Lower leg skin (tissue), 4 donors: Measurements from ENCODE around the gene FGG. TPM values are rescaled to one million over a fixed set of nuclear protein-coding genes. Genes with fewer than 3 reads are reported as not detected.

ENCODE experiments used
- DNase-seq, 2 donors: peaks; one replicate each; pipeline ENCODE4 v3.0.0-alpha.2; 2019; ENCODE audit warnings: low spot score in 2 of 2
- H3K4me3 ChIP-seq: fragments of 200-600 bp; sonication (generic); 2 replicates; pipeline ENCODE4 v1.5.1; 2017; ENCODE audit warnings: mild to moderate bottlenecking, low read depth; ENCODE audit not compliant: poor library complexity, severe bottlenecking
- POLR2A ChIP-seq, 2 donors: fragments of 450-650 bp; IDR thresholded peaks; one replicate each; pipeline ENCODE4 v1.6.1; 2016 to 2017; ENCODE audit warnings: antibody characterized with exemption in 2 of 2, mild to moderate bottlenecking in 1 of 2, moderate library complexity in 1 of 2
- WGBS, 2 donors: methylation state at CpG; one replicate each; pipeline ENCODE4 v1.1.5; 2018; 5-methylcytosine and 5-hydroxymethylcytosine counted together
- intact Hi-C: fragments of 100-400 bp; cut with DNase I; formaldehyde crosslinking; loops from one replicate; pipeline ENCODE4 v1.15.0; 2023; ENCODE audit warnings: low total_unique reads
- total RNA-seq, 4 donors: library from RNA; depleted of rRNA; stranded (reverse); fragments of >200 nt; gene quantifications; one replicate each; pipeline ENCODE4 v1.1.0, GENCODE V29; 2016
- TF ChIP-seq, protein P1 (sequence below), 3 donors: fragments of 450-650 bp; IDR thresholded peaks; one replicate each; pipeline ENCODE4 v1.5.1; 2016; ENCODE audit warnings: antibody characterized with exemption in 3 of 3, mild to moderate bottlenecking in 3 of 3, moderate library complexity in 2 of 3

FGG gene
- total RNA-seq, 4 donors from 2014 or later = not detected

DNA sequence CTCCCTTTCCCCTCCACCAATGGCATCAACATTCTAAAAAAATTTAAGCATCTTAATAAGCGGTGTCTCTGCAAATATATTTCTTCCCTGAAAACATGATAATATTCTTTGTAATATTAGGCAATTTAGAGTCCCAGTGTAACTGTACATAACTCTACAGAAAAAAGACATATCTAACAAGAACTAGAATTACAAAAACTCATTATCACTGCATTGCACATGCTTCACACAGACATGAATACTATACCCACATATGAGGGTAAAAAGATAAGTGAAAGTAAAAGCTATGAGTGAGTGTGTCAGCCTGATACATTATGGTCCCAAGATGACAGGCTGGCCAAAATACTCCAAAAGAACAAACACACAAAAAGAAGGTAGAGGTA is 52.0 kb downstream of the FGG start:
- H3K4me3 ChIP-seq = no peak overlapping the region
- TF ChIP-seq POLR2A (IDR thresholded peaks at IDR 0.05) = no peak
- TF ChIP-seq, protein P1, sequence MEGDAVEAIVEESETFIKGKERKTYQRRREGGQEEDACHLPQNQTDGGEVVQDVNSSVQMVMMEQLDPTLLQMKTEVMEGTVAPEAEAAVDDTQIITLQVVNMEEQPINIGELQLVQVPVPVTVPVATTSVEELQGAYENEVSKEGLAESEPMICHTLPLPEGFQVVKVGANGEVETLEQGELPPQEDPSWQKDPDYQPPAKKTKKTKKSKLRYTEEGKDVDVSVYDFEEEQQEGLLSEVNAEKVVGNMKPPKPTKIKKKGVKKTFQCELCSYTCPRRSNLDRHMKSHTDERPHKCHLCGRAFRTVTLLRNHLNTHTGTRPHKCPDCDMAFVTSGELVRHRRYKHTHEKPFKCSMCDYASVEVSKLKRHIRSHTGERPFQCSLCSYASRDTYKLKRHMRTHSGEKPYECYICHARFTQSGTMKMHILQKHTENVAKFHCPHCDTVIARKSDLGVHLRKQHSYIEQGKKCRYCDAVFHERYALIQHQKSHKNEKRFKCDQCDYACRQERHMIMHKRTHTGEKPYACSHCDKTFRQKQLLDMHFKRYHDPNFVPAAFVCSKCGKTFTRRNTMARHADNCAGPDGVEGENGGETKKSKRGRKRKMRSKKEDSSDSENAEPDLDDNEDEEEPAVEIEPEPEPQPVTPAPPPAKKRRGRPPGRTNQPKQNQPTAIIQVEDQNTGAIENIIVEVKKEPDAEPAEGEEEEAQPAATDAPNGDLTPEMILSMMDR (IDR thresholded peaks at IDR 0.05) = no peak
- intact Hi-C loops = no loop called here
- 95 to 97% methylated on average over 1 of the region's 1 CpG for WGBS, 2 donors
- DNase-seq = no peak

DNA sequence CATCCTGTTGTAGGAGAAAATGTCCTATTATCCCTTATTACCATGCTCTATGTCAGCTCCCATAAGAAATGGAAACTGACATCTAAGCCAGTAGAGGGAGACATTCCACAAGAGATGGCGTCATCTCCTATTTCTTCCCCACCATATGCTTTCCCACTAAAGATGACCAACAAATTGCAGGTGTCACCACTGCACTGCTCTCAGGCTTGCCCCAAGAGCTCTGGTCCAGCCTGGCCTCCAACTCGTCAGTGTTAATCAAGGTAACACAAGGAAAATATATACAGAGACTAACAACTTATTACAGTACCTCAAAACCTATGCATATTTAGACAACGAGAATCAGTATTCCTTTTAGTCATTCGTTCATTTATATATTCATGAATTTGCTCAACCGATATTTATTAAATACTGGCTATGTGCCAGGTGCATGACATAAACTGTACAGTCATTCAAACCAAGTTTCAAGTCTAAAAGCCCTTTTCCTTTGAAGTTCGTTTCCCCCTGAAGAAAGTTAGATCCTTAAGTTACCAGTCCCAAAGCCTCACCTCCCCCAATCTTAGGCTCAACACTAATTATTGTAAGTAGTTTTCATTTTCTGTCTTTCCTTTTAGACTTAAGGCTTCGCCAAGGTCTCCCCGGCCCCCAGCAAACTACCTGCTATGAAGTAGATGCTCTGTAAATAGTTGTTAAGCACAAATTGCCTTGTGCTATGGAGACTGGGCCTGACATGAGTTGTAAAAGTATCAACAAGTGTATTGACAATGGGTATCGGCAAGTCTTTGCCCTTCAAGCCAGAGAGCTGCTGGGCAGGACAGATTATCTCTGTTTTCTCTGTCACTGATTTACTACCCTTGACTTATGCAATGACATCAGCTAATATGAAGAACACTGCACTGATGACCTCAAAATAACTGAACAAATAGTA is 52.7 kb downstream of the FGG start:
- intact Hi-C loops = no loop called here
- no peak overlapping the region for H3K4me3 ChIP-seq
- DNase-seq = no peak
- WGBS, 2 donors = 52 to 61% methylated on average over 9 of the region's 9 CpGs
- TF ChIP-seq POLR2A (IDR thresholded peaks at IDR 0.05) = no peak
- TF ChIP-seq, protein P1 (IDR thresholded peaks at IDR 0.05) = no peak

DNA sequence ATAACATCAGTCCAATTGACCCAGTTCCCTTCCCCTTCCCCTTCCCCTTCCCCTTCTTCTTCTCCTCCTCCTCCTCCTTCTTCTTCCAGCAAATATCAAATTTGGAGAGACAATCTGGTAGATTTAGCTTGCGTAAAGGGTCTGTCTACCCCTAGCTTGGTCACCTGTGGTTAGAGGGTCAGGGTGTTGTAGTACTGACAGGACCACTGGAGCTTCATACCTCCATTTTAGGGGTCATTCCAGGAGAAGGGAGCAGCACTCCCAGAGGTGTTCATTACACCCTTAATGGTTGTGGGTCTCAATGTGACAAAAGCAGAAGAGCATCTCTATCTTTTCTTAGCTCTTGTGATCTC is 53.3 kb downstream of the FGG start:
- TF ChIP-seq POLR2A (IDR thresholded peaks at IDR 0.05) = no peak
- TF ChIP-seq, protein P1 (IDR thresholded peaks at IDR 0.05) = no peak
- 95 to 100% methylated on average over 1 of the region's 1 CpG for WGBS, 2 donors
- DNase-seq = no peak
- H3K4me3 ChIP-seq = no peak overlapping the region
- intact Hi-C loops = no loop called here

Other genes with a start within 250 kb of the FGG start
- under 1 TPM; 0.27 to 0.84 (median 0.38) TPM for gene DCHS2, start 120.9 kb downstream of the FGG start, total RNA-seq
- 10 to 100 TPM; 30.3 to 42.4 (median 31.9) TPM for gene PLRG1, start 62.3 kb downstream of the FGG start, total RNA-seq
- gene FGB, start 49.6 kb downstream of the FGG start, total RNA-seq = not detected
- not detected for gene FGA, start 21.9 kb downstream of the FGG start, total RNA-seq
- gene LRAT, start 131.3 kb upstream of the FGG start, total RNA-seq = under 1 TPM; 0.13 to 0.66 (median 0.16) TPM
- not detected for gene RBM46, start 168.6 kb upstream of the FGG start, total RNA-seq